Left ventricle myocardium inferior (tissue), 1 donor: ENCODE measurements around the gene RBM14. TPM values are rescaled to one million over a fixed set of nuclear protein-coding genes. Genes with fewer than 3 reads are reported as not detected.

Experiments
- DNase-seq: peaks from one replicate; pipeline ENCODE4 v3.0.0-alpha.2; 2020
- H3K27ac ChIP-seq: fragments of 200-600 bp; replicated peaks from 2 replicates; pipeline ENCODE4 v1.8.0; 2021
- H3K27me3 ChIP-seq: fragments of 200-600 bp; 2 replicates; pipeline ENCODE4 v1.8.0; 2021; ENCODE audit warnings: low read depth
- H3K36me3 ChIP-seq: fragments of 200-600 bp; 2 replicates; pipeline ENCODE4 v1.8.0; 2021
- H3K4me1 ChIP-seq: fragments of 200-600 bp; 2 replicates; pipeline ENCODE4 v1.8.0; 2021
- H3K4me3 ChIP-seq: fragments of 200-600 bp; 2 replicates; pipeline ENCODE4 v1.8.0; 2021; ENCODE audit warnings: mild to moderate bottlenecking, moderate library complexity
- H3K9me3 ChIP-seq: fragments of 200-600 bp; replicated peaks from 2 replicates; pipeline ENCODE4 v1.8.0; 2021
- CTCF ChIP-seq: fragments of 200-600 bp; IDR thresholded peaks from 2 replicates; pipeline ENCODE4 v1.8.0; 2021; ENCODE audit warnings: antibody characterized with exemption, mild to moderate bottlenecking, borderline replicate concordance
- intact Hi-C: fragments of 100-400 bp; cut with micrococcal nuclease; formaldehyde crosslinking; loops from one replicate; pipeline ENCODE4 v1.11.0; 2022
- total RNA-seq: library from RNA; stranded (reverse); fragmentation: NEBNext Ultra II Directional; extraction: Animal tissue kit (Norgen Biotek cat#: 25700); gene quantifications from one replicate; pipeline ENCODE4 v1.2.1, GENCODE V29; 2021
- donor health status: DM: no; HTN: yes; CAD: no; lungs with severe emphysema.

The RBM14 gene
- total RNA-seq, 1 donor from 2014 or later, result 37.9 TPM

- Histone ChIP-seq H3K4me3 (no peak overlapping the region), H3K36me3 (peaks cover 62% of the 10 kb centered on the region), H3K9me3 (no peaks in the 10 kb centered on the region), H3K4me1 (peaks cover 45% of the 10 kb centered on the region), H3K27me3 (no peaks in the 10 kb centered on the region), H3K27ac (no peak overlapping the region)
- no peak for TF ChIP-seq CTCF
- no peak for DNase-seq
- intact Hi-C loops, result no loop called here
Measured at GRCh38 chr11:66665369-66665768, 48.9 kb downstream of the RBM14 start.

DNA sequence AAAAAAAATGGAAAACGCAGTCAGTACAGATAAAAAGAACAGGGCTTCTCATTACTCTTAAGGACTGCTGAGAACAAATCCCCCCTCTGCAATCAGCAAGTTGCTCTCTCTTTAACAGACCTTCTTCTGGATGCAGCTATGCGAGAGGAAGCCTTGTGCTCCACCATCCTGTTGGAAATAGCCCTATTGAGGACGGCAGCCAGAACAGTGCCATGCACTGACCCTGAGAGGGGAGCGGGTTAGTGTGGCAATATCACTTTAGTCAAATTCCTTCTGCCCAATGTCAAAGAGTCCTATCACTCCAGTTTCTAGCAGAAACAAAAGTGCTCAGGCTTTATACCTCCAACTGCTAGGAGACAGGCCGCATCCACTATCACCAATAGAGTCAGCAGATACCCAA is 54.4 kb downstream of the RBM14 start:
- DNase-seq, result no peak
- H3K4me1 ChIP-seq, result peaks cover 66% of the 10 kb centered on the region
- H3K36me3 ChIP-seq, result peaks cover 27% of the 10 kb centered on the region
- H3K27ac ChIP-seq, result no peak overlapping the region
- H3K4me3 ChIP-seq, result no peak overlapping the region
- no peaks in the 10 kb centered on the region for H3K27me3 ChIP-seq
- no peak for TF ChIP-seq CTCF
- intact Hi-C loops, result no loop called here
- H3K9me3 ChIP-seq, result no peaks in the 10 kb centered on the region

- Histone ChIP-seq H3K4me3 (peak overlapping the region; percentile 83), H3K4me1 (peaks cover 67% of the 10 kb centered on the region), H3K9me3 (no peaks in the 10 kb centered on the region), H3K27ac (no peak overlapping the region), H3K27me3 (no peaks in the 10 kb centered on the region), H3K36me3 (peaks cover 6% of the 10 kb centered on the region)
- intact Hi-C loops, result loop anchor here (5.0 kb wide), 1 partner anchor 93 kb away; no protein-coding TSS in a partner anchor
- DNase-seq, result no peak
- no peak for TF ChIP-seq CTCF
Measured at GRCh38 chr11:66674964-66675602, 58.7 kb downstream of the RBM14 start.

DNA sequence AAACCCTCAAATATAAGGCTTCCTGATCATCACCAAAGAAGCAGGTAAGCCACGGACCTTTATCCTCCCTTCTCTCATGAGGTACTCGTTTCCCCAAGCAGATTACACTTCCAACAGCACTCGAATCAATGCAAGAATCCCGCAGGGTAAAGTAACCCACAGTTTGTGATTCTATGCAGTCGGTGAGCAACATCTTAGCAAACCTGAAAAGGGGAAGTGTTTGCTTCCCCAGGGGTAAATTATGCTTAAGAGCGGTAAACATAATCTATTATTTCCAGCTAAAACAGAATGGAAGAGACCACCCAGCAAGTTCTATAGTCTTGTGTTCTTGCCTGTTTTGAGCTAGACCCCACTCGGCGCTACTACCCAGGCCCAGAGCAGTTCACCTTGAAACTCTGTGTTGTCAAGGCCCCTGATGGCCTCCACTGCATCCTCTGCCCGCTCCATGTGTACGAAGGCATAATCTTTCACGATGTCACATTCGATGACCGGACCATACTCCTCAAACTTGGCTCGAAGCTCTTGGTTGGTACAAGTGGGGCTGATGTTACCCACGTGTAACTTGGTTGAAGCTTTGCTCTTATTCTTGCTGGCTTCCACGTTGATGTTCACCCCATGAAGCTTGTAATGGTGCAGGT is 60.0 kb downstream of the RBM14 start:
- intact Hi-C loops, result loop anchor here (5.0 kb wide), 1 partner anchor 94 kb away; no protein-coding TSS in a partner anchor
- Histone ChIP-seq H3K4me3 (peak overlapping the region; percentile 83), H3K27ac (no peak overlapping the region), H3K4me1 (peaks cover 54% of the 10 kb centered on the region), H3K36me3 (peaks cover 6% of the 10 kb centered on the region), H3K27me3 (no peaks in the 10 kb centered on the region), H3K9me3 (no peaks in the 10 kb centered on the region)
- TF ChIP-seq CTCF, result no peak
- no peak for DNase-seq

Other genes starting within 250 kb of the RBM14 start
- 14.6 TPM for gene SLC29A2, start 244.9 kb upstream of the RBM14 start, total RNA-seq
- gene NPAS4, start 195.6 kb upstream of the RBM14 start, total RNA-seq, result not detected
- 53.8 TPM for gene MRPL11, start 177.8 kb upstream of the RBM14 start, total RNA-seq
- gene PELI3, start 149.7 kb upstream of the RBM14 start, total RNA-seq, result 7.3 TPM
- 13.6 TPM for gene DPP3, start 136.2 kb upstream of the RBM14 start, total RNA-seq
- 16.9 TPM for gene BBS1, start 106.0 kb upstream of the RBM14 start, total RNA-seq
- gene ZDHHC24, start 70.6 kb upstream of the RBM14 start, total RNA-seq, result 5.2 TPM
- gene ACTN3, start 69.7 kb upstream of the RBM14 start, total RNA-seq, result not detected
- 48.6 TPM for gene CTSF, start 48.0 kb upstream of the RBM14 start, total RNA-seq
- gene CCDC87, start 23.6 kb upstream of the RBM14 start, total RNA-seq, result 0.41 TPM
- gene CCS, start 23.4 kb upstream of the RBM14 start, total RNA-seq, result 25.3 TPM
- 57.1 TPM for gene RBM4, start 22.1 kb downstream of the RBM14 start, total RNA-seq
- gene RBM4B, start 61.3 kb downstream of the RBM14 start, total RNA-seq, result 11.8 TPM
- gene SPTBN2, start 112.6 kb downstream of the RBM14 start, total RNA-seq, result 0.77 TPM
- gene RCE1, start 226.8 kb downstream of the RBM14 start, total RNA-seq, result 5.1 TPM
- 13.5 TPM for gene LRFN4, start 240.4 kb downstream of the RBM14 start, total RNA-seq